CD4-positive, alpha-beta T cell (primary cell): Measurements from ENCODE around the gene SLC9A5. TPM values are rescaled to one million over a fixed set of nuclear protein-coding genes. Genes with fewer than 3 reads are reported as not detected.

Experiments
- ATAC-seq: fragments of 200-7000 bp; cut with Tn5 transposase; one replicate; pipeline ENCODE4 v1.10.0; 2022; ENCODE audit warnings: mild to moderate bottlenecking; ENCODE audit not compliant: poor library complexity
- CTCF ChIA-PET: fragments of 350-600 bp; sonication (Branson Sonifier 250); formaldehyde crosslinking; loops from one replicate; lab custom pipeline; 2021; ENCODE audit warnings: antibody characterized with exemption, inconsistent platforms; lab: Charles Lee
- POLR2A ChIA-PET: fragments of 350-600 bp; sonication (Branson Sonifier 250); formaldehyde crosslinking; loops from one replicate; lab custom pipeline; 2021; ENCODE audit warnings: antibody characterized with exemption, inconsistent platforms; lab: Charles Lee
- DNase-seq, 14 experiments: peaks; one replicate each; pipeline ENCODE4 v3.0.0-alpha.2; 2013 to 2020; ENCODE audit warnings: mixed read lengths in 2 of 14
- H3K27ac ChIP-seq, 2 donors: one replicate each; pipeline versions ENCODE4 v1.5.1 to v1.7.0; 2013; ENCODE audit warnings: low read length in 2 of 2, low read depth in 1 of 2, mild to moderate bottlenecking in 1 of 2
- H3K27me3 ChIP-seq, 2 experiments: 1 replicate in 1 of 2; 2 replicates in 1 of 2; pipeline versions ENCODE4 v1.6.1 to v1.7.0; 2013; ENCODE audit warnings: low read length in 2 of 2, control low read depth in 1 of 2, mild to moderate bottlenecking in 1 of 2, moderate library complexity in 1 of 2; ENCODE audit not compliant: insufficient read depth in 2 of 2, control insufficient read depth in 1 of 2
- H3K36me3 ChIP-seq: one replicate; pipeline ENCODE4 v1.6.1; 2013; ENCODE audit warnings: low read length, control low read depth; ENCODE audit not compliant: insufficient read depth
- H3K4me1 ChIP-seq: one replicate; pipeline ENCODE4 v1.6.1; 2013; ENCODE audit warnings: low read length, control low read depth; ENCODE audit not compliant: insufficient read depth
- H3K4me3 ChIP-seq: one replicate; pipeline ENCODE4 v1.5.1; 2013; ENCODE audit warnings: mild to moderate bottlenecking, low read length, moderate library complexity
- H3K9me3 ChIP-seq, 2 experiments: 1 replicate in 1 of 2; 2 replicates in 1 of 2; pipeline versions ENCODE4 v1.6.1 to v1.7.0; 2013; ENCODE audit warnings: low read length in 2 of 2, mild to moderate bottlenecking in 2 of 2, control low read depth in 1 of 2, moderate library complexity in 1 of 2; ENCODE audit not compliant: control insufficient read depth in 1 of 2, insufficient read depth in 1 of 2
- H3K27ac Mint-ChIP-seq: one replicate; pipeline ENCODE4 v1.8.0; 2020; ENCODE audit warnings: mixed read lengths
- H3K27me3 Mint-ChIP-seq: one replicate; pipeline ENCODE4 v1.8.0; 2021; ENCODE audit warnings: mixed read lengths
- H3K36me3 Mint-ChIP-seq: one replicate; pipeline ENCODE4 v1.8.0; 2021; ENCODE audit warnings: low read depth, mixed read lengths
- H3K4me1 Mint-ChIP-seq: one replicate; pipeline ENCODE4 v1.8.0; 2021; ENCODE audit warnings: low read depth, mixed read lengths
- H3K4me3 Mint-ChIP-seq: one replicate; pipeline ENCODE4 v1.8.0; 2020; ENCODE audit warnings: mild to moderate bottlenecking, mixed read lengths
- H3K9me3 Mint-ChIP-seq: one replicate; pipeline ENCODE4 v1.8.0; 2020; ENCODE audit warnings: mixed read lengths
- intact Hi-C, 2 experiments: fragments of 100-400 bp; cut with DNase I in 1 of 2; cut with micrococcal nuclease in 1 of 2; formaldehyde crosslinking; loops; one replicate each; pipeline versions ENCODE4 v1.15.1 to v1.9.0; 2023 to 2025; cut with DNase I, micrococcal nuclease
- total RNA-seq, 174 experiments: library from RNA in 2 of 174; stranded (reverse) in 2 of 174; gene quantifications; one replicate each; pipeline ENCODE4 v1.2.3 and lab custom pipeline; 2021 to 2026
- TF ChIP-seq, protein P1 (sequence below): fragments of 200-600 bp; IDR thresholded peaks from one replicate; pipeline ENCODE4 v1.8.0; 2022; ENCODE audit warnings: antibody characterized with exemption, mild to moderate bottlenecking

SLC9A5 gene
- total RNA-seq, 2 experiments from 2014 or later: 3.1 TPM

DNA sequence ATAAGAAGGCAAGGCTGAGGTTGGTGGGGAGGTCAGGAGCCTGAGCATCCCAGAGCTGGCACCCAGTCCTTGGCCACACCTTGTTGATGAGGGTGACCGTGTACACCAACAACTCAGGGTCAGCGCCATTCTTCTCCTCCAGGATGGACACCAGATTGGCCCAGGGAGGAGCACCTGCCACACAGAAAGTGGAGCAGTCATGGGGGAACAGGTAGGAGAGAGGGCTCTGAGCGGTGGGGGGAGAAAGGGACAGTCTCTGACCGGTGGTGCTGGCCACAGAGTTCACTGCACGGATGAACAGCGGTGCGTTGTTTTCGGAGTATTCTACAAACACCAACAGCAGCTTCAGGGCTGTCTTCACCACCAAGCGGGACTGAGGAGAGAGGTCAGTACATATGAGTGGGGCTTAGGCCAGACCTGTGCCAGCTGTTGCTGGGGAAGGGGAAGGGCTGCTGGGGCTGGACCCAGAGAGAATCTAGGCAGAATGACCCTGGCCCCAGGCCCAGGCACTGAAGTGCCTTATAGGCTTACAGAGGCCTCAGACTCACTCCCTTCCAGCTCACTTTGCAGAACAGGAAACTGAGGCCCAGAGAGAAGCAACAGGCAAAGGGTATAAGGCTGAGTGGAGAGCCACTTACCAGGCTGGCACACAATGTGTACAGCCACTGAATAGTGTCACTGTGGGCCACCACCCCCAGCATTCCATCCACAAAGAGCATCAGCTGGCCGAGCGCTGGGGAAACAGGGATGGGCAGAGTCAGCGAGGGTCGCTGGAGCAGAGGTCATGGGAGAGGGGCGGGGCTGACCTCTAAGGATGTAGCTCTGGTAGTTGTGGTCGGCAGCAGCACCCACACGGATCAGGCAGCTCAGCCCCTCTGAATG, 11.1 kb upstream of the SLC9A5 start:
- peaks cover 49% of the 10 kb centered on the region for H3K36me3 Mint-ChIP-seq
- peak in 1 of 14 experiments; percentile 20 for DNase-seq
- POLR2A ChIA-PET: interaction anchor here (0.8 to 2.2 kb wide), 2 partner anchors 10 to 12 kb away, joined by 3 to 8 read pairs; partner anchors contain the start of gene TMEM208
- Histone ChIP-seq H3K36me3 (peaks cover 54% of the 10 kb centered on the region), H3K4me3 (no peak overlapping the region), H3K27me3 (no peaks in the 10 kb centered on the region), H3K4me1 (peaks cover 37% of the 10 kb centered on the region), H3K27ac (no peak overlapping the region), H3K9me3 (no peaks in the 10 kb centered on the region)
- H3K27ac Mint-ChIP-seq: peak overlapping the region; percentile 8
- H3K9me3 Mint-ChIP-seq: no peaks in the 10 kb centered on the region
- CTCF ChIA-PET: no interaction called here
- no peak for ATAC-seq
- TF ChIP-seq, protein P1, sequence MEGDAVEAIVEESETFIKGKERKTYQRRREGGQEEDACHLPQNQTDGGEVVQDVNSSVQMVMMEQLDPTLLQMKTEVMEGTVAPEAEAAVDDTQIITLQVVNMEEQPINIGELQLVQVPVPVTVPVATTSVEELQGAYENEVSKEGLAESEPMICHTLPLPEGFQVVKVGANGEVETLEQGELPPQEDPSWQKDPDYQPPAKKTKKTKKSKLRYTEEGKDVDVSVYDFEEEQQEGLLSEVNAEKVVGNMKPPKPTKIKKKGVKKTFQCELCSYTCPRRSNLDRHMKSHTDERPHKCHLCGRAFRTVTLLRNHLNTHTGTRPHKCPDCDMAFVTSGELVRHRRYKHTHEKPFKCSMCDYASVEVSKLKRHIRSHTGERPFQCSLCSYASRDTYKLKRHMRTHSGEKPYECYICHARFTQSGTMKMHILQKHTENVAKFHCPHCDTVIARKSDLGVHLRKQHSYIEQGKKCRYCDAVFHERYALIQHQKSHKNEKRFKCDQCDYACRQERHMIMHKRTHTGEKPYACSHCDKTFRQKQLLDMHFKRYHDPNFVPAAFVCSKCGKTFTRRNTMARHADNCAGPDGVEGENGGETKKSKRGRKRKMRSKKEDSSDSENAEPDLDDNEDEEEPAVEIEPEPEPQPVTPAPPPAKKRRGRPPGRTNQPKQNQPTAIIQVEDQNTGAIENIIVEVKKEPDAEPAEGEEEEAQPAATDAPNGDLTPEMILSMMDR: no peak
- H3K27me3 Mint-ChIP-seq: no peaks in the 10 kb centered on the region
- intact Hi-C loops: no loop called here
- H3K4me1 Mint-ChIP-seq: peaks cover 7% of the 10 kb centered on the region
- H3K4me3 Mint-ChIP-seq: no peak overlapping the region

DNA sequence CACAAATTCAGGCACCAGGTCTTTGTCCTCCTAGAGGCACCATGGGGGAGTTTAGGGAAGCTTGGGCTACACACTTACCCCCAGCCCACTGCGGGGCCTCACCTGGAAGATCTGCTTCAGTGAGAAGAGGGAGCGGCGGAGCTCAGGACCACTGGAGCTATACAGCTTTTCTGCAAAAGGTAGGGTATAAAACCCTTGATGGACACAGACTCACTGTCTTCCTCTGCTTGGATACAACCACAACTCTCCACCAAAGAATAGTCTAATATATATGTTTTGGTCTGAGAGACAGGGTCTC, 10.6 kb upstream of the SLC9A5 start:
- Histone ChIP-seq H3K27ac (no peak overlapping the region), H3K4me1 (peaks cover 39% of the 10 kb centered on the region), H3K4me3 (no peak overlapping the region), H3K36me3 (peaks cover 54% of the 10 kb centered on the region), H3K27me3 (no peaks in the 10 kb centered on the region), H3K9me3 (no peaks in the 10 kb centered on the region)
- TF ChIP-seq, protein P1: no peak
- Mint-ChIP-seq H3K27me3 (no peaks in the 10 kb centered on the region), H3K36me3 (peaks cover 47% of the 10 kb centered on the region), H3K4me3 (no peak overlapping the region), H3K27ac (peak overlapping the region; percentile 8), H3K9me3 (no peaks in the 10 kb centered on the region), H3K4me1 (peaks cover 7% of the 10 kb centered on the region)
- intact Hi-C loops: no loop called here
- DNase-seq (no peak), ATAC-seq (no peak)
- ChIA-PET POLR2A (interaction anchor here (0.8 to 2.2 kb wide), 2 partner anchors 11 kb away, joined by 3 to 8 read pairs; partner anchors contain the start of gene TMEM208), CTCF (no interaction called here)

DNA sequence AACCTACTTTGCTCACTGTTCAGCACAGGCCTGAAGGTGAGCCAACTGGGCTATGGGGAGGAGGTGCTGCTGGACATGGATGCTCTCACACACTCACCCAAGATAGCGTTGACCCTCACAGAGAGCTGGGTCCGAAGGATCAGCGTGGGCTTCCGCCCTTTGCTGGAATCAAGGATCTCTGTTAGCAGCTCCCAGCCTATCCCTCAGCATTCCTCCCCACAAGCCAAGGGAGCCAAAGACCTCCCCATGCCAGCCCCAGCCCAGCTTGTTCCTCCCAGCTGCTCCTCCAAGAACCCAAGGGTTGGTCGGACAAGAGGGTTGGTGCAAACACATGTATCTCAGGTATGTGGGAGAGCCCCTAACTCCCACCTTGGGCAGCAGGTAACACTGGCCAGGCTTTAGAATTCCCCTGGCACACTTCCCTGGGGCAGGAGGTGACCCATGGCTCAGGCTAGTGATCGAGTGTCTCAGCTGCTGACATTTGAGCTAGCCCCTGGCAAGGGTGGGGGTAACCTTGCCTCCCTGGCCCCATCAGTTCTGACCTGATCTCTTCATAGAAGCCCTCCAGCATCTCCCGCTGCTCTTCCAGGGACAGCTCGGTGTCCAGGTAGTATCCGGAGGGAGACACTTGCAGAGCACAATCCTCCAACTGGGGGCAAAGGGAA, 9.8 kb upstream of the SLC9A5 start:
- no peak for DNase-seq
- peaks cover 46% of the 10 kb centered on the region for H3K4me1 ChIP-seq
- POLR2A ChIA-PET: interaction anchor here (0.8 to 2.2 kb wide), 3 partner anchors 8 to 11 kb away, joined by 3 to 8 read pairs (median 4); partner anchors contain the start of genes FHOD1 and TMEM208
- ATAC-seq: no peak
- Mint-ChIP-seq H3K4me1 (peaks cover 8% of the 10 kb centered on the region), H3K4me3 (no peak overlapping the region), H3K27me3 (no peaks in the 10 kb centered on the region), H3K9me3 (no peaks in the 10 kb centered on the region), H3K27ac (peak overlapping the region; percentile 8), H3K36me3 (peaks cover 44% of the 10 kb centered on the region)
- H3K9me3 ChIP-seq: no peaks in the 10 kb centered on the region
- CTCF ChIA-PET: no interaction called here
- H3K36me3 ChIP-seq: peaks cover 49% of the 10 kb centered on the region
- no peak overlapping the region for H3K27ac ChIP-seq
- H3K27me3 ChIP-seq: no peaks in the 10 kb centered on the region
- TF ChIP-seq, protein P1: no peak
- intact Hi-C loops: no loop called here
- no peak overlapping the region for H3K4me3 ChIP-seq
